MM.1S (cell line): Measurements from ENCODE around the gene RIC1.

ENCODE experiments used
- DNase-seq: peaks from one replicate; pipeline ENCODE4 v3.0.0-alpha.2; 2015
- H2AFZ ChIP-seq: fragments of 300-600 bp; sonication (generic); 2 replicates; pipeline ENCODE4 v1.6.0; 2016; ENCODE audit warnings: antibody characterized with exemption, low read length
- H3F3A ChIP-seq: fragments of 300-600 bp; sonication (generic); 2 replicates; pipeline ENCODE4 v1.6.1; 2016; ENCODE audit warnings: mild to moderate bottlenecking, antibody characterized with exemption, low read length, moderate library complexity, mixed read lengths; ENCODE audit not compliant: insufficient read depth
- H3K27ac ChIP-seq: fragments of 300-600 bp; sonication (generic); 2 replicates; pipeline ENCODE4 v1.5.1; 2016; ENCODE audit warnings: mild to moderate bottlenecking, low read length
- H3K27me3 ChIP-seq: fragments of 300-600 bp; sonication (generic); replicated peaks from 2 replicates; pipeline ENCODE4 v1.6.0; 2016; ENCODE audit warnings: low read length; ENCODE audit not compliant: insufficient read depth
- H3K36me3 ChIP-seq: fragments of 300-600 bp; sonication (generic); replicated peaks from 2 replicates; pipeline ENCODE4 v1.6.1; 2016; ENCODE audit warnings: mild to moderate bottlenecking, low read length, mixed read lengths; ENCODE audit not compliant: insufficient read depth
- H3K4me1 ChIP-seq: fragments of 300-600 bp; sonication (generic); 2 replicates; pipeline ENCODE4 v1.6.1; 2016; ENCODE audit warnings: low read length, mixed read lengths
- H3K4me2 ChIP-seq: fragments of 300-600 bp; sonication (generic); 2 replicates; pipeline ENCODE4 v1.6.0; 2016; ENCODE audit warnings: low read depth, low read length
- H3K4me3 ChIP-seq: fragments of 300-600 bp; sonication (generic); 2 replicates; pipeline ENCODE4 v1.5.1; 2016; ENCODE audit warnings: low read length, mixed read lengths
- H3K79me2 ChIP-seq: fragments of 300-600 bp; sonication (generic); 2 replicates; pipeline ENCODE4 v1.6.1; 2016; ENCODE audit warnings: mixed run types, low read length, mixed read lengths
- H3K9ac ChIP-seq: fragments of 300-600 bp; sonication (generic); 2 replicates; pipeline ENCODE4 v1.6.1; 2016; ENCODE audit warnings: low read length, mixed read lengths
- H3K9me2 ChIP-seq: fragments of 300-600 bp; sonication (generic); replicated peaks from 2 replicates; pipeline ENCODE4 v1.6.1; 2016; ENCODE audit warnings: mild to moderate bottlenecking, low read length, mixed read lengths; ENCODE audit not compliant: insufficient read depth
- H3K9me3 ChIP-seq: fragments of 300-600 bp; sonication (generic); replicated peaks from 2 replicates; pipeline ENCODE4 v1.6.1; 2016; ENCODE audit warnings: mild to moderate bottlenecking, low read length, mixed read lengths; ENCODE audit not compliant: insufficient read depth
- H4K20me1 ChIP-seq: fragments of 300-600 bp; sonication (generic); 2 replicates; pipeline ENCODE4 v1.6.1; 2016; ENCODE audit warnings: mild to moderate bottlenecking, low read length, moderate library complexity, mixed read lengths; ENCODE audit not compliant: insufficient read depth
- EZH2 ChIP-seq: fragments of 300-600 bp; sonication (generic); optimal IDR thresholded peaks from 2 replicates; pipeline ENCODE3; 2017; ENCODE audit warnings: low read depth, mild to moderate bottlenecking, antibody characterized with exemption, low read length, mixed read lengths
- EZH2phosphoT487 ChIP-seq: fragments of 300-600 bp; sonication (generic); IDR thresholded peaks from 2 replicates; pipeline ENCODE4 v1.6.1; 2018; ENCODE audit warnings: antibody characterized with exemption, low read length
- TF ChIP-seq, protein P1 (sequence below): fragments of 300-600 bp; sonication (generic); IDR thresholded peaks from 2 replicates; pipeline ENCODE4 v1.5.1; 2016; ENCODE audit warnings: antibody characterized with exemption, low read length, mixed read lengths

RIC1 gene

DNA sequence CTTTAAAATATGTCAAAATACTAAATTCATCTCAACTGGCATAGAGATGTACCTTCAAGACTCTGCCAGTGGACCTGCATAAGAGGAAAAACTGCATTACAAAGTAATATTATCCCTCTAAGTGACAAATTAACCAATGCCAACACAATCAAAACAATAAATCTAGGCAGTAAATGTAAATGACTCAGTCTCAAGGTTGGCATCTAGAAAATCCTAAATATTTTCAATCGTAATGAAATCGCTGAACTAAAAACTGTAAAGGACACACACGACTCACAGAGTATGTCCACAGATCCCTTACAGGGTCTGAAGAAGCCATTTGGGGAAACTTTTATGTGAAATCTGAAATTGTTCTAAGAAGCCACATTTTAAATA, 172.8 kb downstream of the RIC1 start:
- no peak overlapping the region for H3K4me2 ChIP-seq
- no peak overlapping the region for H3K4me3 ChIP-seq

DNA sequence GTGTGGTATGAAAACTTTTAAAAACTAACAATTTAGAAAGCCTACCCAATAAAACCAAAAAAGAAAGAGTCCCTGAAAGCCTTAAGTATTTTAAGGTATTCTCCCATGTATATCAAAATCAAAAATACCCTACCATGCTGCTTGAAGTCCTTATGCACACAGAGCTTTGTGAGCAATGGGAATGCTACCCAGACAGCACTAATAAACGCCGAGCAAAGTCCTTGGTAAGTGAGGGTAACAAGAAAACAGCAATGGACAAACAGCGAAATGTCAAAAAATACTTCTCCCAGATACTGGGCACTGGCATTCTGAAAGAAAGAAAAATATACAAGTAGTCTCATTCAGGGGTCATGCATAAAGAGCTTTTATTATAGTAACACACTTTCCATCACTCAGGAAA, 176.6 kb downstream of the RIC1 start:
- Histone ChIP-seq H3K4me3 (no peak overlapping the region), H3K36me3 (0 out of 2 replicates have a peak, but pooled peaks cover 4% of the 10 kb centered on the region), H3K4me2 (no peak overlapping the region), H3K79me2 (no peaks in the 10 kb centered on the region), H3K27ac (no peak overlapping the region), H3K9ac (no peak overlapping the region), H3F3A (no peaks in the 10 kb centered on the region; the same call in 1 of the 2 replicates), H3K9me3 (no peaks in the 10 kb centered on the region), H3K9me2 (no peaks in the 10 kb centered on the region), H3K27me3 (no peaks in the 10 kb centered on the region), H4K20me1 (no peaks in the 10 kb centered on the region), H3K4me1 (no peaks in the 10 kb centered on the region), H2AFZ (no peak overlapping the region)
- TF ChIP-seq EZH2, result no peak
- TF ChIP-seq, protein P1, sequence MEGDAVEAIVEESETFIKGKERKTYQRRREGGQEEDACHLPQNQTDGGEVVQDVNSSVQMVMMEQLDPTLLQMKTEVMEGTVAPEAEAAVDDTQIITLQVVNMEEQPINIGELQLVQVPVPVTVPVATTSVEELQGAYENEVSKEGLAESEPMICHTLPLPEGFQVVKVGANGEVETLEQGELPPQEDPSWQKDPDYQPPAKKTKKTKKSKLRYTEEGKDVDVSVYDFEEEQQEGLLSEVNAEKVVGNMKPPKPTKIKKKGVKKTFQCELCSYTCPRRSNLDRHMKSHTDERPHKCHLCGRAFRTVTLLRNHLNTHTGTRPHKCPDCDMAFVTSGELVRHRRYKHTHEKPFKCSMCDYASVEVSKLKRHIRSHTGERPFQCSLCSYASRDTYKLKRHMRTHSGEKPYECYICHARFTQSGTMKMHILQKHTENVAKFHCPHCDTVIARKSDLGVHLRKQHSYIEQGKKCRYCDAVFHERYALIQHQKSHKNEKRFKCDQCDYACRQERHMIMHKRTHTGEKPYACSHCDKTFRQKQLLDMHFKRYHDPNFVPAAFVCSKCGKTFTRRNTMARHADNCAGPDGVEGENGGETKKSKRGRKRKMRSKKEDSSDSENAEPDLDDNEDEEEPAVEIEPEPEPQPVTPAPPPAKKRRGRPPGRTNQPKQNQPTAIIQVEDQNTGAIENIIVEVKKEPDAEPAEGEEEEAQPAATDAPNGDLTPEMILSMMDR, result no peak
- TF ChIP-seq EZH2phosphoT487, result no peak
- DNase-seq, result no peak

More for the DNA sequence above, 172.8 kb downstream of the RIC1 start:
- H3K9ac ChIP-seq, result no peak overlapping the region
- no peak for DNase-seq
- no peak overlapping the region for H2AFZ ChIP-seq
- H4K20me1 ChIP-seq, result no peaks in the 10 kb centered on the region
- no peaks in the 10 kb centered on the region for H3K9me3 ChIP-seq
- H3K27ac ChIP-seq, result no peak overlapping the region
- H3K36me3 ChIP-seq, result peaks cover 4% of the 10 kb centered on the region; the same call in 1 of the 2 replicates
- no peaks in the 10 kb centered on the region; the same call in 1 of the 2 replicates for H3F3A ChIP-seq
- no peaks in the 10 kb centered on the region for H3K27me3 ChIP-seq
- H3K79me2 ChIP-seq, result no peaks in the 10 kb centered on the region
- H3K4me1 ChIP-seq, result no peaks in the 10 kb centered on the region
- H3K9me2 ChIP-seq, result no peaks in the 10 kb centered on the region
- TF ChIP-seq EZH2phosphoT487 (no peak), EZH2 (no peak)

DNA sequence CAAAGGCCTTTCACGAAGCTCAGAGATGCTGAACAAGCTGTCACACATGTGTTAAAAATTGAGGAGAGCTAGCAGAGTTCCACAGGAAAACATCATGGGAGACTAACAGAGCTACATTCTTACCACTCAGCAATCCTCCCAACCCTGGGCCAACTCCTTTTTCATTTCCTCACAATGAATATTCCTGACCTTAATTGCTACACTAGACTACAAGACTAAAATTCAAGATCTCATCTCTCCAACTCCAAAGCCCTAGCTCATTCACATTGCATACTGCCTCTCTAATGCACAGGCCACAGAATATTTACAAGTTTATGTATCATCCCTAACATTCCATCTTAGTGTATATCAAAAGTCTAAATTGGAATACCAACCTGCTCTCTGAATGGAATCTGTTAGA, 182.8 kb downstream of the RIC1 start:
- Histone ChIP-seq H3K4me3 (no peak overlapping the region), H3K9me3 (no peaks in the 10 kb centered on the region), H3K4me2 (no peak overlapping the region), H3K9me2 (no peaks in the 10 kb centered on the region), H3K9ac (no peak overlapping the region), H4K20me1 (no peaks in the 10 kb centered on the region; the same call in 1 of the 2 replicates), H3K36me3 (peaks cover 10% of the 10 kb centered on the region; the same call in 1 of the 2 replicates), H3K27me3 (no peaks in the 10 kb centered on the region), H3K79me2 (peaks cover 8% of the 10 kb centered on the region; the same call in 1 of the 2 replicates), H3F3A (no peaks in the 10 kb centered on the region), H2AFZ (no peak overlapping the region), H3K27ac (no peak overlapping the region), H3K4me1 (no peaks in the 10 kb centered on the region)
- DNase-seq, result no peak
- TF ChIP-seq, protein P1, result no peak
- no peak for TF ChIP-seq EZH2
- no peak for TF ChIP-seq EZH2phosphoT487

DNA sequence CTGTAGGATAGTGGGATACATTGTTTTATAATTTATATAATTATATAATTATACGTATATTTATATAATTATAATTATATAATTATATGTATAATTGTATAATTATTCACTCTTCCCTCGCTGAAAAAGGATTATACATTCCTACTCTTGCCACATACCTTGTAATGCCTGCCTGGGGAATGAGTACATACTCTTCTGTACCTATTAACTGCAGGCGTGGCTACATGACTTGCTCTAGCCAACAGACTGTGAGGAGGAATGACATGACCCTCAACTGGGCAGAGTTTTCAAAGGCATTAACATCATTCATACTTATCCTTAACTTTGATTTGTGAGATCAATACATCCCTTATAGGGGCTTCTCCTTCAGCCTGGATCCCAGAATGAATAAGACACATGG, 184.9 kb downstream of the RIC1 start:
- Histone ChIP-seq H3K9ac (no peak overlapping the region), H3K9me2 (no peaks in the 10 kb centered on the region), H4K20me1 (no peaks in the 10 kb centered on the region; the same call in 1 of the 2 replicates), H3K27ac (no peak overlapping the region), H2AFZ (no peak overlapping the region), H3K27me3 (no peaks in the 10 kb centered on the region), H3K4me3 (no peak overlapping the region), H3F3A (no peaks in the 10 kb centered on the region), H3K4me1 (no peaks in the 10 kb centered on the region), H3K79me2 (peaks cover 16% of the 10 kb centered on the region), H3K4me2 (no peak overlapping the region), H3K36me3 (peaks cover 10% of the 10 kb centered on the region; the same call in 1 of the 2 replicates), H3K9me3 (no peaks in the 10 kb centered on the region)
- DNase-seq, result no peak
- TF ChIP-seq, protein P1, result no peak
- no peak for TF ChIP-seq EZH2
- no peak for TF ChIP-seq EZH2phosphoT487
